H1 (cell line): Measurements from ENCODE around the gene SMG7. TPM values are rescaled to one million over a fixed set of nuclear protein-coding genes. Genes with fewer than 3 reads are reported as not detected.

Experiments used
- CBX8 ChIP-seq: fragments of 300-800, 300-1000 bp; sonication (generic); IDR thresholded peaks from 2 replicates; pipeline ENCODE4 v1.7.1; 2016; ENCODE audit warnings: low read depth, low read length, borderline replicate concordance
- CHD7 ChIP-seq: fragments of 300-600 bp; sonication (generic); IDR thresholded peaks from 2 replicates; pipeline ENCODE4 v1.7.1; 2012; ENCODE audit warnings: low read length, moderate library complexity, mild to moderate bottlenecking, inconsistent platforms; ENCODE audit not compliant: insufficient replicate concordance
- JUND ChIP-seq: IDR thresholded peaks from 2 replicates; pipeline ENCODE4 v1.6.1; 2011; ENCODE audit warnings: mild to moderate bottlenecking, improper control_type of control experiment, low read length
- NANOG ChIP-seq: IDR thresholded peaks from 2 replicates; pipeline ENCODE4 v1.6.1; 2011; ENCODE audit warnings: low read length, low read depth, mild to moderate bottlenecking, inconsistent platforms; ENCODE audit not compliant: insufficient read depth, poor library complexity, severe bottlenecking
- RFX5 ChIP-seq: IDR thresholded peaks from 2 replicates; pipeline ENCODE4 v1.6.1; 2011; ENCODE audit warnings: low read depth, low read length, improper control_type of control experiment, borderline replicate concordance
- RXRA ChIP-seq: IDR thresholded peaks from 2 replicates; pipeline ENCODE4 v1.6.1; 2011; ENCODE audit warnings: low read depth, mild to moderate bottlenecking, low read length, moderate library complexity; ENCODE audit not compliant: insufficient read depth
- SIRT6 ChIP-seq: IDR thresholded peaks from one replicate; pipeline ENCODE4 v1.7.1; 2012; ENCODE audit warnings: low read length, inconsistent platforms
- TBP ChIP-seq: IDR thresholded peaks from 2 replicates; pipeline ENCODE4 v1.6.1; 2011; ENCODE audit warnings: low read depth, low read length, improper control_type of control experiment
- TCF12 ChIP-seq: IDR thresholded peaks from 2 replicates; pipeline ENCODE4 v1.6.1; 2011; ENCODE audit warnings: low read depth, mild to moderate bottlenecking, low read length
- polyA plus RNA-seq, 7 experiments: library from polyadenylated mRNA; depleted of rRNA in 3 of 7; stranded (reverse) in 5 of 7; unstranded in 2 of 7; fragments of >200 nt in 5 of 7; fragments of 200-250 nt in 2 of 7; gene quantifications; 1 replicate in 5 of 7; 2 replicates in 1 of 7; 4 replicates in 1 of 7; pipeline versions ENCODE4 v1.2.1 to v1.2.3, GENCODE V29; 2011 to 2013; ENCODE audit warnings: missing spikeins in 2 of 7, mixed read lengths in 2 of 7
- total RNA-seq: library from RNA; stranded (reverse); fragmentation: NEBNext Ultra II Directional; extraction: Animal tissue kit (Norgen Biotek cat#: 25700); gene quantifications from 2 replicates; pipeline ENCODE4 v1.2.1, GENCODE V29; 2021

The SMG7 gene
- total and polyA plus RNA-seq, 2 of the 8 experiments (the other 6 are each of a cell fraction or from before 2014, with no cell fraction given), result 39.3 to 65.6 TPM

GRCh38 chr1:183544598-183545297, 72.4 kb downstream of the SMG7 start (continued):
- no peak for TF ChIP-seq CHD7
- no peak for TF ChIP-seq RFX5
- no peak for TF ChIP-seq RXRA
- TF ChIP-seq TCF12, result no peak
- TF ChIP-seq TBP, result no peak
- TF ChIP-seq SIRT6, result no peak
- TF ChIP-seq JUND, result no peak
- TF ChIP-seq CBX8, result no peak
- no peak for TF ChIP-seq NANOG
